ENCODE measurements around the gene PCCA. TPM values are rescaled to one million over a fixed set of nuclear protein-coding genes. Genes with fewer than 3 reads are reported as not detected.
"Not testable (repeated sequence)": the region's sequence is repeated elsewhere in the genome, so short reads cannot be mapped to it uniquely, and the experiment has no call there.

Gene PCCA
- total and polyA plus RNA-seq, 4 donors: 45.1 to 378 (median 110) TPM

DNA sequence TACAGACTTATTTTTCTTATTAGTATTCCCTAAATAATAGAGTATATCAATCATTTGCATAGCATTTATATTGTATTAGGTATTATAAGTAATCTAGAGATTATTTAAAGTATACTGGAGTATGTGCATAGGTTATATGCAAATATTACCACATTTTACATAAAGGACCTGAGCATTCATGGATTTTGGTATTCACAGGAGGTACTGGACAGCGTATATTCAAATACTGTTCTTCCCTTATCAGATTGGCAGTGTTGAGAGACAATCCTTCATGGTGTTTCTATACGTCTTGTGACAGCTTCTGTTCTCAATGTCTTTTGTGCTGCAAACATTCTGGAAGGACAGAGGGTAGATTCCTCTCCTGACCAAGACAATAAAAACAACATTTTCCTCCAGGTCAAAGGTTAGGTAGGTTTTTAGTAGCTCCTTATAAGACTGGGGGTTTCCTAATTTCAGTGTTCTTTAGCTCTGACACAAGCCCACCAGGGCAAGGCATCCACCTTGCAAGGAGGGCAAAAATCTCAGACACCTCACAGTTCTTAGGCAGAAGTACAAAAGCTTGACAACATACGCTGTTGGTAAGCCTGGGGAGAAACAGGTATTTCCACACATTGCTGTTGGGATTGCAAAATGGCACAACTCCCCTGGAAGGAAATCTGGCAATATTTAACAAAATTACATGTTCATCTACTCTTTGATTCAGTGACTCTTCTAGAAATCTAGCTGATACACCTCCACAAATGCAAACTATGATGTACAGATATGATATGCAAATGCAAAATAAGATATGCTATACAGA lies 20.6 kb upstream of the PCCA start:
- DNase-seq (ENCODE audit: low read depth in 4 of 6, low spot score in 6 of 6): no peak
- no CpG with 5 or more reads among the region's 3 CpGs for WGBS (ENCODE audit: insufficient coverage)
- Histone ChIP-seq H3K27me3 (ENCODE audit: control insufficient read depth, insufficient read depth, low read length) (no peaks in the 10 kb centered on the region), H3K36me3 (ENCODE audit: control insufficient read depth, insufficient read depth, low read length) (no peaks in the 10 kb centered on the region), H3K4me3 (ENCODE audit: low read depth, low read length) (no peak overlapping the region), H3K27ac (ENCODE audit: low read depth, low read length) (no peak overlapping the region), H3K9me3 (ENCODE audit: control insufficient read depth, insufficient read depth, low read length) (no peaks in the 10 kb centered on the region), H3K4me1 (ENCODE audit: control insufficient read depth, insufficient read depth, low read length) (no peaks in the 10 kb centered on the region)

GRCh38 chr13:100069278-100069677 lies 19.6 kb upstream of the PCCA start:
- no peak overlapping the region for H3K27ac ChIP-seq (ENCODE audit: low read depth, low read length)
- no peak overlapping the region for H3K4me3 ChIP-seq (ENCODE audit: low read depth, low read length)
- H3K9me3 ChIP-seq (ENCODE audit: control insufficient read depth, insufficient read depth, low read length): no peaks in the 10 kb centered on the region
- no peak for DNase-seq (ENCODE audit: low read depth in 4 of 6, low spot score in 6 of 6)
- no CpG with 5 or more reads among the region's 1 CpG for WGBS (ENCODE audit: insufficient coverage)
- H3K4me1 ChIP-seq (ENCODE audit: control insufficient read depth, insufficient read depth, low read length): no peaks in the 10 kb centered on the region
- no peaks in the 10 kb centered on the region for H3K36me3 ChIP-seq (ENCODE audit: control insufficient read depth, insufficient read depth, low read length)
- H3K27me3 ChIP-seq (ENCODE audit: control insufficient read depth, insufficient read depth, low read length): no peaks in the 10 kb centered on the region

- Histone ChIP-seq H3K4me3 (ENCODE audit: low read depth, low read length) (no peak overlapping the region), H3K4me1 (ENCODE audit: control insufficient read depth, insufficient read depth, low read length) (no peaks in the 10 kb centered on the region), H3K36me3 (ENCODE audit: control insufficient read depth, insufficient read depth, low read length) (no peaks in the 10 kb centered on the region), H3K27me3 (ENCODE audit: control insufficient read depth, insufficient read depth, low read length) (no peaks in the 10 kb centered on the region), H3K27ac (ENCODE audit: low read depth, low read length) (no peak overlapping the region), H3K9me3 (ENCODE audit: control insufficient read depth, insufficient read depth, low read length) (no peaks in the 10 kb centered on the region)
- no peak for DNase-seq (ENCODE audit: low read depth in 4 of 6, low spot score in 6 of 6)
- WGBS (ENCODE audit: insufficient coverage): 89% methylated on average over 4 of the region's 10 CpGs
Observed at GRCh38 chr13:100075700-100076587, 12.9 kb upstream of the PCCA start.

GRCh38 chr13:100079003-100079402 lies 9.9 kb upstream of the PCCA start:
- not testable (repeated sequence) for H3K27me3 ChIP-seq (ENCODE audit: control insufficient read depth, insufficient read depth, low read length); DNase-seq (ENCODE audit: low read depth in 4 of 6, low spot score in 6 of 6); H3K36me3 ChIP-seq (ENCODE audit: control insufficient read depth, insufficient read depth, low read length); H3K4me1 ChIP-seq (ENCODE audit: control insufficient read depth, insufficient read depth, low read length); H3K9me3 ChIP-seq (ENCODE audit: control insufficient read depth, insufficient read depth, low read length); H3K27ac ChIP-seq (ENCODE audit: low read depth, low read length); H3K4me3 ChIP-seq (ENCODE audit: low read depth, low read length)
- 87% methylated on average over 7 of the region's 9 CpGs for WGBS (ENCODE audit: insufficient coverage)

GRCh38 chr13:100083401-100083800 lies 5.5 kb upstream of the PCCA start:
- H3K36me3 ChIP-seq (ENCODE audit: control insufficient read depth, insufficient read depth, low read length); H3K4me1 ChIP-seq (ENCODE audit: control insufficient read depth, insufficient read depth, low read length); H3K27me3 ChIP-seq (ENCODE audit: control insufficient read depth, insufficient read depth, low read length); DNase-seq (ENCODE audit: low read depth in 4 of 6, low spot score in 6 of 6); H3K27ac ChIP-seq (ENCODE audit: low read depth, low read length); H3K4me3 ChIP-seq (ENCODE audit: low read depth, low read length); H3K9me3 ChIP-seq (ENCODE audit: control insufficient read depth, insufficient read depth, low read length): not testable (repeated sequence)
- WGBS (ENCODE audit: insufficient coverage): 93% methylated on average over 3 of the region's 6 CpGs

DNA sequence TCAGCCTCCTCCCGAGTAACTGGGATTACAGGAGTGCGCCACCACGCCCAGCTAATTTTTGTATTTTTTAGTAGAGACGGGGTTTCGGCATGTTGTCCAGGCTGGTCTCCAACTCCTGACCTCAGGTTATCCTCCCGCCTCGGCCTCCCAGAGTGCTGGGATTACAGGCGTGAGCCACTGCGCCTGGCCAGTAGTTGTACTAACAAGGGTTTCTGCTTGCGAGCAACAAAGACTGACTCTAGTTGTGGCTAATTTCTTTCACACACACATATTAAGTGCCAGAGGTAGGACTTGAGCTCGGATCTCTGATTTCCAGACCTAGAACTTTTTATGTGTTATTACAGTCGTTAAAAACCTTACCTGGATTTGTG lies 635 bp upstream of the PCCA start:
- Histone ChIP-seq H3K4me3 (ENCODE audit: low read depth, low read length) (peak overlapping the region; percentile 81), H3K36me3 (ENCODE audit: control insufficient read depth, insufficient read depth, low read length) (no peaks in the 10 kb centered on the region), H3K4me1 (ENCODE audit: control insufficient read depth, insufficient read depth, low read length) (peaks cover 4% of the 10 kb centered on the region), H3K27me3 (ENCODE audit: control insufficient read depth, insufficient read depth, low read length) (no peaks in the 10 kb centered on the region), H3K27ac (ENCODE audit: low read depth, low read length) (peak overlapping the region; percentile 76), H3K9me3 (ENCODE audit: control insufficient read depth, insufficient read depth, low read length) (no peaks in the 10 kb centered on the region)
- DNase-seq (ENCODE audit: low read depth in 4 of 6, low spot score in 6 of 6): no peak
- WGBS (ENCODE audit: insufficient coverage): 52% methylated on average over 8 of the region's 12 CpGs

DNA sequence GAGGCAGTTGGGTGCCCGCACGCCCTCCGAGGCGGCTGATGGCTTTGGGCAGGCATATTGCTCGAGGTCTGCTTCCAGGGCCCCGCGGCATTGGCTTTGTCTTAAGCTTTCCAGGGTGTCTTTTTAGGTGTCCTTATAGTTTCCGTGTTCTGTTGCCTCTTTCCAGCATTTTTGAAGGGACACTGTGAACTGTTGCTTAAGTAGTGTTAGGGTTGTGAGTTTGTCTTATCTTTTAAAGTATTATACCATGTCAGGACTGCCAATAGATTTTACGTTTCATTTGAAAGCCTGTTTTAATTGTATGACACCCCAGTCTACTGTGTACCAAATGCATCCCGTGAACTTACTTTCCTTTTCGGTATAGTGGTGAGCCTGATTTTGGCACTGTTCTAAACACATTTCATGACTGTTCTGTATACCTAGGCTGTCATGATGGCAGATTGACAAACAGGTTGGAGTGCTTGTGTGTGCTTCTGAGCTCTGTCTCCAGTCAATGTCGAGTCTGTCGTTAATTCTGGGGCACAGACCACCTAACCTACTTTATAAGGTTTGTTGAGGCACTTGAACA lies 656 bp downstream of the PCCA start:
- H3K27me3 ChIP-seq (ENCODE audit: control insufficient read depth, insufficient read depth, low read length): no peaks in the 10 kb centered on the region
- peak overlapping the region; percentile 76 for H3K27ac ChIP-seq (ENCODE audit: low read depth, low read length)
- no peaks in the 10 kb centered on the region for H3K36me3 ChIP-seq (ENCODE audit: control insufficient read depth, insufficient read depth, low read length)
- H3K9me3 ChIP-seq (ENCODE audit: control insufficient read depth, insufficient read depth, low read length): no peaks in the 10 kb centered on the region
- peak in 3 of 6 donors; percentile 4 to 40 (median 32) for DNase-seq (ENCODE audit: low read depth in 4 of 6, low spot score in 6 of 6)
- 0% methylated on average over 8 of the region's 13 CpGs for WGBS (ENCODE audit: insufficient coverage)
- H3K4me3 ChIP-seq (ENCODE audit: low read depth, low read length): peak overlapping the region; percentile 81
- H3K4me1 ChIP-seq (ENCODE audit: control insufficient read depth, insufficient read depth, low read length): peaks cover 4% of the 10 kb centered on the region

GRCh38 chr13:100090861-100091260 lies 2.0 kb downstream of the PCCA start:
- DNase-seq (ENCODE audit: low read depth in 4 of 6, low spot score in 6 of 6): no peak
- no peaks in the 10 kb centered on the region for H3K9me3 ChIP-seq (ENCODE audit: control insufficient read depth, insufficient read depth, low read length)
- no peaks in the 10 kb centered on the region for H3K36me3 ChIP-seq (ENCODE audit: control insufficient read depth, insufficient read depth, low read length)
- H3K27ac ChIP-seq (ENCODE audit: low read depth, low read length): no peak overlapping the region
- 80% methylated on average over 1 of the region's 1 CpG for WGBS (ENCODE audit: insufficient coverage)
- peak overlapping the region; percentile 1 for H3K4me3 ChIP-seq (ENCODE audit: low read depth, low read length)
- H3K27me3 ChIP-seq (ENCODE audit: control insufficient read depth, insufficient read depth, low read length): no peaks in the 10 kb centered on the region
- peaks cover 4% of the 10 kb centered on the region for H3K4me1 ChIP-seq (ENCODE audit: control insufficient read depth, insufficient read depth, low read length)

- no peak overlapping the region for H3K4me3 ChIP-seq (ENCODE audit: low read depth, low read length)
- no peaks in the 10 kb centered on the region for H3K9me3 ChIP-seq (ENCODE audit: control insufficient read depth, insufficient read depth, low read length)
- H3K4me1 ChIP-seq (ENCODE audit: control insufficient read depth, insufficient read depth, low read length): peaks cover 4% of the 10 kb centered on the region
- no peaks in the 10 kb centered on the region for H3K27me3 ChIP-seq (ENCODE audit: control insufficient read depth, insufficient read depth, low read length)
- no peak for DNase-seq (ENCODE audit: low read depth in 4 of 6, low spot score in 6 of 6)
- no peaks in the 10 kb centered on the region for H3K36me3 ChIP-seq (ENCODE audit: control insufficient read depth, insufficient read depth, low read length)
- WGBS (ENCODE audit: insufficient coverage): 17% methylated on average over 1 of the region's 2 CpGs
- H3K27ac ChIP-seq (ENCODE audit: low read depth, low read length): peak overlapping the region; percentile 16
Observed at GRCh38 chr13:100091391-100091790, 2.5 kb downstream of the PCCA start.

All from spinal cord (tissue), 10 donors.